Left cardiac atrium (tissue), 4 donors: ENCODE measurements around the gene GREB1L. TPM values are rescaled to one million over a fixed set of nuclear protein-coding genes. Genes with fewer than 3 reads are reported as not detected.
"Not testable (repeated sequence)": the region's sequence is repeated elsewhere in the genome, so short reads cannot be mapped to it uniquely, and the experiment has no call there.

Source experiments
- ATAC-seq, 2 donors: fragments of 200-7000 bp; cut with Tn5 transposase; one replicate each; pipeline ENCODE4 v1.9.1; 2020; ENCODE audit warnings: mild to moderate bottlenecking in 2 of 2, moderate library complexity in 2 of 2
- DNase-seq: peaks from one replicate; pipeline ENCODE4 v3.0.0-alpha.2; 2020
- intact Hi-C, 2 donors: fragments of 100-400 bp; cut with DNase I; formaldehyde crosslinking; loops; one replicate each; pipeline versions ENCODE4 v1.14.1 to v1.15.1; 2022 to 2023
- total RNA-seq, 2 donors: library from RNA; stranded (reverse); fragmentation: NEBNext Ultra II Directional; extraction: Animal tissue kit (Norgen Biotek cat#: 25700); gene quantifications; one replicate each; pipeline ENCODE4 v1.2.1, GENCODE V29; 2021
- donor health status: DM: no; HTN: yes; CAD: no.
- donor health status: DM: no; HTN: yes; CAD: no; lungs with severe emphysema.
- donor health status: DM: yes; HTN: yes; CAD: no.
- donor health status: Dilated cardiomyopathy.

The GREB1L gene
- total RNA-seq, 2 donors from 2014 or later = 12.0 to 19.7 TPM

- ATAC-seq (no peak), DNase-seq (no peak)
- intact Hi-C loops = no loop called here
Observed at GRCh38 chr18:21260621-21261020, 18.6 kb downstream of the GREB1L start.

GRCh38 chr18:21261352-21261751, 19.3 kb downstream of the GREB1L start:
- intact Hi-C loops = no loop called here
- DNase-seq (no peak), ATAC-seq (no peak)

DNA sequence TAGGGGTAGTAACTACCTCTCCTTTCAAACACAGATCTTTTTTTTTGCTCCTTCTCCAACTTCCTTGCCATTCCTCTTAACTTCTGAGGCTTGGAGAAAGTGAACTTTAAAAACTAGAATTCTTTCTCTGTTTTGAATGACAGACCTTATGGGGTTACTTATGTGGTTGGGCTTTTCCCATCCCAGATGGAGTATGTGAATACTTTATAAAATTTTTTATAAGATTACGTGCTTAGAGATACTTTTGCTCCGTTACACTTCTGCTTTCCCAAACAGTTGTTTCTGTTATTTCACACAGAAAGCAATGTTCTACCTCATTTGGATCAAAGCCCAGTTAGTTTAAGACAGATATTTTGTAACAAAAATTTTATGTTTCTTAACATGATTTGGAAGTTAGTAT, 20.2 kb downstream of the GREB1L start:
- intact Hi-C loops = no loop called here
- no peak for ATAC-seq
- no peak for DNase-seq

GRCh38 chr18:21262979-21263378, 20.9 kb downstream of the GREB1L start:
- intact Hi-C loops = no loop called here
- no peak for ATAC-seq
- DNase-seq = no peak

- peak in 1 of 2 donors; percentile 62 for ATAC-seq
- intact Hi-C loops = no loop called here
Observed at GRCh38 chr18:21264651-21265050, 22.6 kb downstream of the GREB1L start.

DNA sequence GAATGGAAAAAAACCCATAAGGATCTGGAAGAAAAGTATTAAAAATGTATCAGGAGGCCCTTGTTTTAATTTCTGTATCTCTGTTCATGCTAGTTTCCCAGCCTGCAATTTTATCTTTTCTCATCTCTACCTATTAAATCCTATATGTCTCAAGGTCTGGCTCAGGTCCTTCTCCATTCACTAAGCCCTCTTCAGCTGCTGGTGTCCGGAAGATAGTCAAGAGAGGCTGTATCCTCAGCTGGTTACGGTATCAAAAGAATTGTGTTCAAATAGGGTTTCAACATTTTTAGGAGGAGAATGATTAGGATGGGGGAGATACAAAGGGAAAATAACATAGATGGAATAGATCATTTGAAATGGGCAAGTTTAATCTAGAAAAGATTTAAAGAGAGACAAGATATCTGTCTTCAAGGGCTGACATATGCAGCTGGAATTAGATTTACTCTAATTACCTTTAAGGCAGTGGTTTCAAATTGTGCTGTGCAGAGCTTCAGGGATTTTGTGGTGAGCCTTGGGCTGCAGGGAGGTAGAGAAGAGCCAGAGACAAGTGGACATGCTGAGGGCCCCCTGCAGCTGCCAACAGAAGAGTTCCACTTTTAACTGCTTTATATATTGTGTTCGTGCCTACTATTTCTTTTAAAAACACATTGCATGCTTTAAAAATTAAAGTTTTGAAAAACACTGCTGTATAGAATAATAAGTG, 24.1 kb downstream of the GREB1L start:
- ATAC-seq (no peak), DNase-seq (no peak)
- intact Hi-C loops = no loop called here

More at GRCh38 chr18:21264651-21265050, 22.6 kb downstream of the GREB1L start:
- no peak for DNase-seq

GRCh38 chr18:21267400-21267799, 25.4 kb downstream of the GREB1L start:
- intact Hi-C loops = no loop called here
- ATAC-seq = no peak
- DNase-seq = no peak

DNA sequence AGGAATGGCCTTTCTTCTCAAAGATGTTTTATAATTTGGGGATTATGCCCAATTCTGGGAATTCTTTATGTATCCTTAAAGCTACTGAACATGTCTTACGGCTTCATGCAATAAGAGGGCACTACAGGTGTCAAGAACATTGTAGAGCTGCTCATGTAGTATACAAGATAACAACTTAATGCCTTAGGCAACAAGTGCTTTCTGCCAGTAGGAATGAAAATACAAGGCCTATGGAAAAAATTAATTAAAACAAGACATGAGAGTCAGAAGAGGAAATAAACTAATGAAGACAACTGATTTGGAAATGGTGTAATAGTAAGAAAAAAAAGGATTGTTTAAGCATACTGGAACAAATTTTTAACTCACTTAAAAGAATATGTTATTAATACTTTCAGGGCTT, 27.3 kb downstream of the GREB1L start:
- no peak for ATAC-seq
- no peak for DNase-seq
- intact Hi-C loops = no loop called here

DNA sequence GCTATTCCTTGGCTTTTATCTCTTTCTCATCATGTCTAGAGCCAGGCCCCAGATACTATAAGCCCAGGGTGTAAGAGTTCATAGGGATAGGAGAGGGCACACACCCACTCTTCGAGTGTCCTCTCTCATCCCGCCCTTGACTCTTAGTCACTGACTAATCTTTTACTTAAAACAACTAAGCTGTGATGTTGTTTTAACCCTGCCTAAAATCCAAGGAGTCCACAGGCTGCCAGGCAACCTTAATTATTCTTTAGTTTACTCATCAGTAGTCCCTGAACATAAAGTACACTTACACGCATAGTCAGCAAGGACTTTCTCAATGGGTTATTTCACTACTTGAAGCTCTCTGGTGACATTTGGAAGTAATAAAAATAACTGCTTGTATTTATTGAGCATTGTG, 28.4 kb downstream of the GREB1L start:
- intact Hi-C loops = no loop called here
- peak in 1 of 2 donors; percentile 42 for ATAC-seq
- DNase-seq = no peak

DNA sequence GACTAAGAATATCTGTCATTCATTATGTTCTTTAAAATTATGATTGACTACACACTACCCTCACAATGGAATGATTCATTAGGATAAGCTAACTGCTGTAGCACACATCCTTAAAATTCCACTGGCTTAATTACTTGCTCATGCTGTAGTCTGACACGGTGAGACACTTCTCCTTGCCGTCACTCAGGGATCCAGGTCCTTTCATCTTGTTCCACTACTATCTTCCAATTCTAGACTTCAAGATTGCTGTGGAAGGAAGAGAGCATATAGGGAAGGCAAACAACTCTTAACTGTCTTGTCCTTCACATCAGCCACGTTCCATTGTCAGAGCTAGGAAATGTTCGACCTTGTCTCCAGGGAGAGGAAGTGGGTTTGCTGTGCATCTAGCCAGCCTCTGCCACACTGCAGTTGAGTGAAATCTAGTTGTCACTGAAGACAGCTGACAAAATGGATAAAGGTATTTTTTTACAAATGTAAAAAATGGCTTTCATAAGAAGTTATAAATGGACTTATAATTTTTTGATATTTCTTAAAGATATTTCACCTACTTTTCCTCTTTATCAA, 30.1 kb downstream of the GREB1L start:
- DNase-seq (no peak), ATAC-seq (peak in 1 of 2 donors; percentile 47)
- intact Hi-C loops = no loop called here

DNA sequence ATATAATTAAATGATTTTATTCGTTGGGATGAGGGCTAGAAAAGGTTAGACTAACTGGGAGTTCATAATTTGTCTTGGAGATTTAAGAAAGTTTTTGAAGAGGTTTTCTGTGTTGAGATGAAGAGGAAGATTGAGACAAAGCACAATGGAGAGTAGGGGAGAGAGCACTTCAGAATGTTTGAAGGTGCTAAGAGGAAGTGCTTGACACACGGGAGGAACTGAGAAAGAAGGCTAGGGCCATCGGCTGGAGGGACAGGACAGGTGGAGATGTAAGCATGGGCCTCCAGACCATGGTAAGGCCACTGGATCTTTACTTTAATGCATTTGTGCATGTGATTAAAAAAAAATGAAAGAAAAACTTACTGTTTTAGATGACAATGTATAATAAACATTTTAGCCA, 31.5 kb downstream of the GREB1L start:
- DNase-seq (no peak), ATAC-seq (no peak)
- intact Hi-C loops = no loop called here

GRCh38 chr18:21275645-21276044, 33.6 kb downstream of the GREB1L start:
- DNase-seq (no peak), ATAC-seq (no peak)
- intact Hi-C loops = no loop called here

GRCh38 chr18:21277578-21277977, 35.5 kb downstream of the GREB1L start:
- DNase-seq (peak; percentile 38), ATAC-seq (peak; percentile 89 to 97)
- intact Hi-C loops = no loop called here

- DNase-seq, intact Hi-C loops, ATAC-seq: not testable (repeated sequence)
Observed at GRCh38 chr18:21278218-21278617, 36.2 kb downstream of the GREB1L start.

- no peak for ATAC-seq
Observed at GRCh38 chr18:21281603-21282002, 39.6 kb downstream of the GREB1L start.

DNA sequence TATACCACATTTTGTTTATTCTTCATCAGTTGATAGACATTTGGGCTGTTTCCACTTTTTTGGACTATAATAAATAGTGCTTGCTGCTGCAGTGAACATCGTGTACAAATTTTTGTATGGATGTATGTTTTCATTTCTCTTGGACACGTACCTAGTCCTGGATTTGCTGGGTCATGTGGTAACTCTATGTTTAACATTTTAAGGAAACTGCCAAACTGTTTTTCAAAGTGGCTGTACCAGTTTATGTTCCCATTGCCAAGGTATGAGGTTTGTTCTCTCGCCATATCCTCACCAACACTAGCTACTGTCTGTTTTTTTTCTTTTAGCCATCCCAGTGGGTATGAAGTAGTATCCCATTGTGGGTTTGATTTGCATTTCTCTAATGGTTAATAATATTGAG, 42.5 kb downstream of the GREB1L start:
- DNase-seq (no peak), ATAC-seq (no peak)
- intact Hi-C loops = no loop called here

More at GRCh38 chr18:21281603-21282002, 39.6 kb downstream of the GREB1L start:
- intact Hi-C loops = no loop called here
- no peak for DNase-seq

DNA sequence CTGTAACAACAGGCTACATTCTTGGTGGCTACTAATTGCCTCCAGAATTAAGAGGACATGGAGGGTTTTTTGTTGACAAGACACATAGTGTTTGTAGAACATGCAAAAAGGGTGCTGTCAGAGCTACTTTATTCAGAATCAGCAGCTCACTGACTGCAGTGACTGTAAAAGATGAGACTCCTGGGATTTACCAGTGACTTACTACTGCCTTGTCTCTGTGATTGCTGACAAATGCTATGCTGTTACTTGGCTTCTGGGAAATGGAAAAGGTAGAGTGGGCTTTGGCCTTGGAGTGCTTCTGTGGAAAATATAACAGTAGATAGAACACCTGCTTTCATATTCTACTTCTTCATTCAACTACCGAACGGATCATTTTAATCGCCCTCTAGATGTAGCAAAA, 47.8 kb downstream of the GREB1L start:
- DNase-seq (no peak), ATAC-seq (no peak)
- intact Hi-C loops = no loop called here

- DNase-seq (no peak), ATAC-seq (no peak)
- intact Hi-C loops = no loop called here
Observed at GRCh38 chr18:21291106-21291505, 49.1 kb downstream of the GREB1L start.

- DNase-seq (no peak), ATAC-seq (no peak)
- intact Hi-C loops = no loop called here
Observed at GRCh38 chr18:21293479-21293878, 51.4 kb downstream of the GREB1L start.

- ATAC-seq (no peak), DNase-seq (no peak)
- intact Hi-C loops = no loop called here
Observed at GRCh38 chr18:21295101-21295500, 53.1 kb downstream of the GREB1L start.

DNA sequence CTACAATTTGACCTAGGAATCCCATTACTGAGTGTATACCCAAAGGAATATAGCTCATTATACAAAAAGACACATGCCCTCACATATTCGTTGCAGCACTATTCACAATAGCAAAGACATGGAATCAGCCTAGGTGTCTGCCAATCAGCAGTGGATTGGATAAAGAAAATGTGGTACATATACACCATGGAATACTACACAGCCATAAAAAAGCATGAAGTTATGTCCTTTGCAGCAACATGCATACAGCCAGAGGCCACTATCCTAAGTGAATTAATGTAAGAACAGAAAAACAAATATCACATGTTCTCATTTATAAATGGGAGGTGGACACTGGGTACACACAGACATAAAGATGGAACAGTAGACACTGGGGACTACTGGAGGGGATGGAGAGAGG, 54.0 kb downstream of the GREB1L start:
- DNase-seq (no peak), ATAC-seq (no peak)
- intact Hi-C loops = no loop called here
